Kidney (tissue), 14 donors: ENCODE data around the gene OTOS. TPM values are rescaled to one million over a fixed set of nuclear protein-coding genes. Genes with fewer than 3 reads are reported as not detected.

Source experiments
- DNase-seq, 5 donors: peaks; one replicate each; pipeline ENCODE4 v3.0.0-alpha.2; 2013 to 2020
- FAIRE-seq: peaks from 2 replicates; lab custom pipeline; 2012; peaks lifted over from hg19 to GRCh38; lab: Jason Lieb, UNC
- H3K27ac ChIP-seq, 2 donors: one replicate each; pipeline ENCODE4 v1.7.0; 2013; ENCODE audit warnings: low read depth in 2 of 2, low read length in 2 of 2, inconsistent platforms in 1 of 2
- H3K27me3 ChIP-seq: one replicate; pipeline ENCODE4 v1.7.1; 2013; ENCODE audit warnings: low read length, inconsistent platforms; ENCODE audit not compliant: control insufficient read depth, insufficient read depth
- H3K36me3 ChIP-seq, 3 donors: one replicate each; pipeline versions ENCODE4 v1.7.0 to v1.7.1; 2013; ENCODE audit warnings: low read length in 3 of 3, control low read depth in 1 of 3, inconsistent platforms in 1 of 3; ENCODE audit not compliant: insufficient read depth in 3 of 3, control insufficient read depth in 2 of 3
- H3K4me1 ChIP-seq, 3 donors: one replicate each; pipeline versions ENCODE4 v1.7.0 to v1.7.1; 2013; ENCODE audit warnings: low read length in 3 of 3, inconsistent platforms in 1 of 3, low read depth in 1 of 3; ENCODE audit not compliant: control insufficient read depth in 2 of 3, insufficient read depth in 2 of 3
- H3K4me3 ChIP-seq, 3 donors: one replicate each; pipeline versions ENCODE4 v1.7.0 to v1.8.1; 2013; ENCODE audit warnings: low read length in 3 of 3, control low read depth in 1 of 3, inconsistent platforms in 1 of 3
- H3K9ac ChIP-seq, 3 donors: one replicate each; pipeline versions ENCODE4 v1.7.0 to v1.7.1; 2013; ENCODE audit warnings: low read length in 3 of 3, control low read depth in 1 of 3, inconsistent platforms in 1 of 3
- H3K9me3 ChIP-seq, 3 donors: one replicate each; pipeline versions ENCODE4 v1.7.0 to v1.7.1; 2013; ENCODE audit warnings: low read length in 3 of 3, control low read depth in 1 of 3, inconsistent platforms in 1 of 3; ENCODE audit not compliant: control insufficient read depth in 2 of 3, insufficient read depth in 1 of 3
- intact Hi-C: fragments of 100-400 bp; cut with DNase I; formaldehyde crosslinking; loops from one replicate; pipeline ENCODE4 v1.11.1; 2022
- polyA plus RNA-seq: library from polyadenylated mRNA; stranded (reverse); fragments of 350-450 nt; fragmentation: Illumina TruSeq; extraction: RNeasy Lipid Tissue Mini Kit (QIAGEN cat#74804); gene quantifications from one replicate; pipeline ENCODE4 v1.2.3, GENCODE V29; 2014; ENCODE audit warnings: low read depth, low replicate concordance; ENCODE audit not compliant: insufficient read depth
- total RNA-seq: library from RNA; stranded (reverse); fragmentation: NEBNext Ultra II Directional; extraction: Animal tissue kit (Norgen Biotek cat#: 25700); gene quantifications from one replicate; pipeline ENCODE4 v1.2.1, GENCODE V29; 2021
- TF ChIP-seq, protein P1 (sequence below): IDR thresholded peaks from 3 replicates; pipeline ENCODE4 v1.5.1; 2012; ENCODE audit warnings: mild to moderate bottlenecking, moderate library complexity, borderline replicate concordance; ENCODE audit not compliant: insufficient read depth; ENCODE audit errors: extremely low read depth
- donor health status: control.
- donor health status: control.
- donor health status: control.
- donor health status: control.
- donor health status: control.
- donor health status: DM: yes; HTN: yes; CAD: no.
- donor health status: Normal renal cell carcinoma (clear cell type).

The OTOS gene
- total and polyA plus RNA-seq, 2 donors from 2014 or later: 1.5 to 4.6 TPM

DNA sequence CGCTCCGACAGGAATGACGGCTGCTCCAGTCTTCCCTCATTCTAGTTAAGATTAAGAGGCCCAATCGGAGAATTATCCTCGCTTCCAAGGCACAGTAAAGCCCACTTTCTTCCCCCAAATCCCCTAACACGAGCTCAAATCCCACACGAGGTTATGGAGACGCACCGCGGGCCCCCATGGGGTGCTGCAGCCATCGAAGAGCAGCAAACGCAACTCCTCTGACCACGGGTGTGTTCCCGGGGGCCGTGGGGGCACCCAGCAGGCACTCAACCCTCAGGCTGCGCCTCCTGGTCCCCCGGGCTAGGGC, 4.8 kb downstream of the OTOS start:
- TF ChIP-seq, protein P1, sequence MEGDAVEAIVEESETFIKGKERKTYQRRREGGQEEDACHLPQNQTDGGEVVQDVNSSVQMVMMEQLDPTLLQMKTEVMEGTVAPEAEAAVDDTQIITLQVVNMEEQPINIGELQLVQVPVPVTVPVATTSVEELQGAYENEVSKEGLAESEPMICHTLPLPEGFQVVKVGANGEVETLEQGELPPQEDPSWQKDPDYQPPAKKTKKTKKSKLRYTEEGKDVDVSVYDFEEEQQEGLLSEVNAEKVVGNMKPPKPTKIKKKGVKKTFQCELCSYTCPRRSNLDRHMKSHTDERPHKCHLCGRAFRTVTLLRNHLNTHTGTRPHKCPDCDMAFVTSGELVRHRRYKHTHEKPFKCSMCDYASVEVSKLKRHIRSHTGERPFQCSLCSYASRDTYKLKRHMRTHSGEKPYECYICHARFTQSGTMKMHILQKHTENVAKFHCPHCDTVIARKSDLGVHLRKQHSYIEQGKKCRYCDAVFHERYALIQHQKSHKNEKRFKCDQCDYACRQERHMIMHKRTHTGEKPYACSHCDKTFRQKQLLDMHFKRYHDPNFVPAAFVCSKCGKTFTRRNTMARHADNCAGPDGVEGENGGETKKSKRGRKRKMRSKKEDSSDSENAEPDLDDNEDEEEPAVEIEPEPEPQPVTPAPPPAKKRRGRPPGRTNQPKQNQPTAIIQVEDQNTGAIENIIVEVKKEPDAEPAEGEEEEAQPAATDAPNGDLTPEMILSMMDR: no peak

GRCh38 chr2:240134956-240135520, 5.4 kb downstream of the OTOS start:
- TF ChIP-seq, protein P1: no peak
- Histone ChIP-seq H3K4me1 (peaks cover 0 to 11% (median 8%) of the 10 kb centered on the region in 3 donors), H3K9ac (peak overlapping the region; percentile 11 to 64 (median 61)), H3K4me3 (peak overlapping the region; percentile 47 to 85 (median 55)), H3K27me3 (no peaks in the 10 kb centered on the region), H3K27ac (no peak overlapping the region), H3K36me3 (peaks cover 0 to 24% (median 18%) of the 10 kb centered on the region in 3 donors), H3K9me3 (no peaks in the 10 kb centered on the region)
- DNase-seq (peak in 1 of 5 donors; percentile 61), FAIRE-seq (no peak)
- intact Hi-C loops: no loop called here

More for the DNA sequence above, 4.8 kb downstream of the OTOS start:
- peaks cover 0 to 19% (median 12%) of the 10 kb centered on the region in 3 donors for H3K36me3 ChIP-seq
- intact Hi-C loops: no loop called here
- DNase-seq: no peak
- H3K9me3 ChIP-seq: no peaks in the 10 kb centered on the region
- no peak for FAIRE-seq
- no peak overlapping the region for H3K27ac ChIP-seq
- peak overlapping the region; percentile 47 to 85 (median 55) for H3K4me3 ChIP-seq
- peak overlapping the region; percentile 11 to 64 (median 61) for H3K9ac ChIP-seq
- H3K4me1 ChIP-seq: peaks cover 0 to 11% (median 8%) of the 10 kb centered on the region in 3 donors
- H3K27me3 ChIP-seq: no peaks in the 10 kb centered on the region

GRCh38 chr2:240134466-240134865, 6.0 kb downstream of the OTOS start:
- peak overlapping the region in 1 of 3 donors; percentile 85 for H3K4me3 ChIP-seq
- peak in 1 of 5 donors; percentile 51 for DNase-seq
- H3K9ac ChIP-seq: no peak overlapping the region

More at GRCh38 chr2:240134466-240134865, 6.0 kb downstream of the OTOS start:
- H3K36me3 ChIP-seq: peaks cover 0 to 24% (median 21%) of the 10 kb centered on the region in 3 donors
- H3K9me3 ChIP-seq: no peaks in the 10 kb centered on the region
- no peak overlapping the region for H3K27ac ChIP-seq
- intact Hi-C loops: no loop called here
- FAIRE-seq: no peak
- TF ChIP-seq, protein P1: no peak
- peaks cover 0 to 11% (median 8%) of the 10 kb centered on the region in 3 donors for H3K4me1 ChIP-seq
- H3K27me3 ChIP-seq: no peaks in the 10 kb centered on the region
